Measurements from ENCODE around the gene ALKBH8. TPM values are rescaled to one million over a fixed set of nuclear protein-coding genes. Genes with fewer than 3 reads are reported as not detected.

ALKBH8 gene
- total RNA-seq, 4 donors from 2014 or later: 7.4 to 11.6 (median 10.9) TPM

- no peaks in the 10 kb centered on the region for H3K27me3 ChIP-seq
- DNase-seq: no peak
- intact Hi-C loops (cut with DNase I): no loop called here
- peaks cover 12% of the 10 kb centered on the region in 2 donors for H3K4me1 ChIP-seq
- TF ChIP-seq POLR2A (IDR thresholded peaks at IDR 0.05) (no peak), CTCF (IDR thresholded peaks at IDR 0.05) (no peak)
- H3K36me3 ChIP-seq: no peaks in the 10 kb centered on the region
- WGBS, 2 donors: 11 to 15% methylated on average over 6 of the region's 6 CpGs
- H3K9me3 ChIP-seq: no peaks in the 10 kb centered on the region
- peak overlapping the region in 2 of 3 donors; percentile 38 to 52 for H3K4me3 ChIP-seq (replicated peaks in 1 of 3)
- peak overlapping the region in 1 of 3 donors; percentile 79 for H3K27ac ChIP-seq
Observed at GRCh38 chr11:107564877-107565218, 687 bp downstream of the ALKBH8 start.

GRCh38 chr11:107563702-107564101 is 1.8 kb downstream of the ALKBH8 start:
- DNase-seq: peak; percentile 12 to 21
- Histone ChIP-seq H3K27ac (no peak overlapping the region), H3K4me1 (peaks cover 12% of the 10 kb centered on the region in 2 donors), H3K27me3 (no peaks in the 10 kb centered on the region), H3K9me3 (no peaks in the 10 kb centered on the region), H3K4me3 (replicated peaks in 1 of 3) (no peak overlapping the region), H3K36me3 (no peaks in the 10 kb centered on the region)
- TF ChIP-seq CTCF (IDR thresholded peaks at IDR 0.05): peak in 4 of 6 experiments; percentile 33 to 52 (median 39)
- TF ChIP-seq POLR2A (IDR thresholded peaks at IDR 0.05): no peak
- intact Hi-C loops (cut with DNase I): no loop called here
- WGBS, 2 donors: 5 to 10% methylated on average over 2 of the region's 2 CpGs

GRCh38 chr11:107562647-107563208 is 2.8 kb downstream of the ALKBH8 start:
- no peak for DNase-seq
- H3K36me3 ChIP-seq: peaks cover 0 to 4% of the 10 kb centered on the region in 2 donors
- no peaks in the 10 kb centered on the region for H3K27me3 ChIP-seq
- peaks cover 12% of the 10 kb centered on the region in 2 donors for H3K4me1 ChIP-seq
- H3K4me3 ChIP-seq (replicated peaks in 1 of 3): no peak overlapping the region
- no peak overlapping the region for H3K27ac ChIP-seq
- no peaks in the 10 kb centered on the region for H3K9me3 ChIP-seq
- TF ChIP-seq CTCF (IDR thresholded peaks at IDR 0.05): no peak
- no peak for TF ChIP-seq POLR2A (IDR thresholded peaks at IDR 0.05)
- WGBS, 2 donors: 68 to 70% methylated on average over 4 of the region's 4 CpGs
- intact Hi-C loops (cut with DNase I): no loop called here

- Histone ChIP-seq H3K27me3 (no peaks in the 10 kb centered on the region), H3K9me3 (no peaks in the 10 kb centered on the region), H3K36me3 (peaks cover 0 to 4% of the 10 kb centered on the region in 2 donors), H3K27ac (no peak overlapping the region), H3K4me3 (replicated peaks in 1 of 3) (no peak overlapping the region), H3K4me1 (peaks cover 12% of the 10 kb centered on the region in 2 donors)
- intact Hi-C loops (cut with DNase I): no loop called here
- DNase-seq: no peak
- no peak for TF ChIP-seq CTCF (IDR thresholded peaks at IDR 0.05)
Observed at GRCh38 chr11:107561688-107562087, 3.8 kb downstream of the ALKBH8 start.

- H3K4me1 ChIP-seq: peaks cover 0 to under 1% of the 10 kb centered on the region in 2 donors
- H3K9me3 ChIP-seq: no peaks in the 10 kb centered on the region
- no peak overlapping the region for H3K4me3 ChIP-seq (replicated peaks in 1 of 3)
- intact Hi-C loops (cut with DNase I): no loop called here
- no peak overlapping the region for H3K27ac ChIP-seq
- WGBS, 2 donors: 88 to 93% methylated on average over 4 of the region's 4 CpGs
- no peaks in the 10 kb centered on the region for H3K27me3 ChIP-seq
- no peak for TF ChIP-seq POLR2A (IDR thresholded peaks at IDR 0.05)
- no peak for TF ChIP-seq CTCF (IDR thresholded peaks at IDR 0.05)
- H3K36me3 ChIP-seq: peaks cover 5 to 9% of the 10 kb centered on the region in 2 donors
- DNase-seq: no peak
Observed at GRCh38 chr11:107550304-107550703, 15.2 kb downstream of the ALKBH8 start.

Data from thyroid gland (tissue), 4 donors.